ENCODE data around the gene NUP133.
"Not testable (repeated sequence)": the region's sequence is repeated elsewhere in the genome, so short reads cannot be mapped to it uniquely, and the experiment has no call there.

NUP133 gene

DNA sequence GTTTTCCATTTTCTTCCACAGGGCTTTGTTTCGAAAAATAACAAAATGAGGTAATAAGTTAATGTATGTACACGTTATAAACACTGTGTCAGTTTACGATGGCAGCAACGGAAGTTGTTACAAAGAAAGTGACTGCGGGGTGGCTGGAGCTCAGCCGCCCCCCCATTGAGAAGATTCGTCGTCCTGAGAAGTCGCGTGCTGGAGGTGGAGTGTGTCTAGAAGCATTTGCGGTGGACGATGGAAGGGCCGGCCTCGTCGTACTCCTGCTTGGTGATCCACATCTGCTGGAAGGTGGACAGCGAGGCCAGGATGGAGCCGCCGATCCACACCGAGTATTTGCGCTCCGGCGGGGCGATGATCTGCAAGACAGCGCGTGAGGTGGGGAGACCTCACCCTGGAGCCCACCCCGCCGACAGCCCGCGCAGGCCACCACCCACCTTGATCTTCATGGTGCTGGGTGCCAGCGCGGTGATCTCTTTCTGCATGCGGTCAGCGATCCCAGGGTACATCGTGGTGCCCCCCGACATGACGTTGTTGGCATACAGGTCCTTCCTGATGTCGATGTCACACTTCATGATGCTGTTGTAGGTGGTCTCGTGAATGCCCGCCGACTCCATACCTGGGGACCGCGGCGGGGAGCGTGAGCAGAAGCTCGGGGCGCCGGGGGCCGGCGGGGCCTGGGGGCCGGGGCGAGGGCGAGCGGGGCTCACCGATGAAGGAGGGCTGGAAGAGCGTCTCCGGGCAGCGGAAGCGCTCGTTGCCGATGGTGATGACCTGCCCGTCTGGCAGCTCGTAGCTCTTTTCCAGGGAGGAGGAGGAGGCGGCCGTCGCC is 76.6 kb downstream of the NUP133 start:
- Histone ChIP-seq H3K9me3 (ENCODE audit: insufficient read depth, low read depth, low read length) (no peaks in the 10 kb centered on the region), H3K27ac (ENCODE audit: low read depth, low read length) (no peak overlapping the region), H3K4me3 (ENCODE audit: low read length) (peak overlapping the region; percentile 41; the same call in 1 of the 2 replicates), H3K9ac (ENCODE audit: low read depth, low read length) (no peak overlapping the region), H3K4me1 (ENCODE audit: insufficient read depth, low read length) (peaks cover 6% of the 10 kb centered on the region), H3K27me3 (ENCODE audit: insufficient read depth, low read length) (peaks cover 77% of the 10 kb centered on the region), H3K36me3 (ENCODE audit: insufficient read depth, low read length) (no peaks in the 10 kb centered on the region)
- 91% methylated on average over 65 of the region's 65 CpGs for WGBS

- peaks cover 6% of the 10 kb centered on the region for H3K4me1 ChIP-seq (ENCODE audit: insufficient read depth, low read length)
- H3K4me3 ChIP-seq (ENCODE audit: low read length), result peak overlapping the region; percentile 41
- H3K9me3 ChIP-seq (ENCODE audit: insufficient read depth, low read depth, low read length), result no peaks in the 10 kb centered on the region
- H3K9ac ChIP-seq (ENCODE audit: low read depth, low read length), result no peak overlapping the region
- H3K27me3 ChIP-seq (ENCODE audit: insufficient read depth, low read length), result peaks cover 73% of the 10 kb centered on the region
- H3K27ac ChIP-seq (ENCODE audit: low read depth, low read length), result no peak overlapping the region
- H3K36me3 ChIP-seq (ENCODE audit: insufficient read depth, low read length), result no peaks in the 10 kb centered on the region
- WGBS, result 16% methylated on average over 16 of the region's 16 CpGs
These were observed 77.3 kb downstream of the NUP133 start for GRCh38 chr1:229430761-229431283.

DNA sequence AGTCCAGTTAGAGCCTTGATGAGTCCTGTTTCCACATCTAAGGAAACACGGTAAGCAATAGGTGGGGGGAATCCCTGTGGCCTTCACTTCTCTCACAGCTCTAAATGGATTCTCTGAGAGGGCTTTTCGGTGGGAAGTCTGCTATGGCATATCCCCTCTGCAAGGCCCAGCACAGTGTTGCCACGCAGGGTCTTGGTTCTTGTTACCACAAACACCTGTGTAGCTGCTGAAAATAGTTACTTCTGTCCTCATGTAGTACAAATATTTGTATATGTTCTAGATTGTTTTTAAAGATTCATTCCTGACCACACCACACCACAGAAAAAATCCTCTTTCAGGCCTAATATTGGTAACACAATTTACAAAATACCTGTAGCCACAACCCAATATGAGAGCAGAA is 79.9 kb downstream of the NUP133 start:
- H3K27me3 ChIP-seq (ENCODE audit: insufficient read depth, low read length), result peaks cover 48% of the 10 kb centered on the region
- no peak overlapping the region for H3K4me3 ChIP-seq (ENCODE audit: low read length)
- whole genome bisulfite sequencing, result 86% methylated on average over 3 of the region's 3 CpGs
- no peak overlapping the region for H3K27ac ChIP-seq (ENCODE audit: low read depth, low read length)
- no peak overlapping the region for H3K9ac ChIP-seq (ENCODE audit: low read depth, low read length)
- H3K9me3 ChIP-seq (ENCODE audit: insufficient read depth, low read depth, low read length), result peaks cover 7% of the 10 kb centered on the region
- no peaks in the 10 kb centered on the region for H3K36me3 ChIP-seq (ENCODE audit: insufficient read depth, low read length)
- peaks cover 6% of the 10 kb centered on the region for H3K4me1 ChIP-seq (ENCODE audit: insufficient read depth, low read length)

DNA sequence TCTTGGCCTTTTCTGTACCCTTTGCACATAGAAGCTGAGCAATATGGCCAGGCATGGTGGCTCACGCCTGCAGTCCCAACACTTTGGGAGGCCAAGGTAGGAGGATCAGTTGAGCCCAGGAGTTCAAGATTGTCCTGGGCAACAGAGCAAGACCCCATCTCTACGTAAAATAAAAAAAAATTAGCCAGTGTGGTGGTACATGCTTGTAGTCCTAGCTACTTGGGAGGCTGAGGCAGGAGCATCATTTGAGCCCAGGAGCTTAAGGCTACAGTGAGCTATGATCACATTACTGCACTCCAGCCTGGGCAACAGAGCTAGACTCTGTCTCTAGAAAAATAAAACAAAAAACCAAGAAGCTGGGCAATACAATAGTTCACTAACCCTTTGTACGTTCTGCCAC is 80.6 kb downstream of the NUP133 start:
- Histone ChIP-seq H3K9me3 (ENCODE audit: insufficient read depth, low read depth, low read length) (peaks cover 7% of the 10 kb centered on the region), H3K36me3 (ENCODE audit: insufficient read depth, low read length) (no peaks in the 10 kb centered on the region), H3K27ac (ENCODE audit: low read depth, low read length) (no peak overlapping the region), H3K4me1 (ENCODE audit: insufficient read depth, low read length) (peaks cover 6% of the 10 kb centered on the region), H3K4me3 (ENCODE audit: low read length) (no peak overlapping the region), H3K9ac (ENCODE audit: low read depth, low read length) (no peak overlapping the region), H3K27me3 (ENCODE audit: insufficient read depth, low read length) (peaks cover 41% of the 10 kb centered on the region)
- 90% methylated on average over 3 of the region's 3 CpGs for WGBS

DNA sequence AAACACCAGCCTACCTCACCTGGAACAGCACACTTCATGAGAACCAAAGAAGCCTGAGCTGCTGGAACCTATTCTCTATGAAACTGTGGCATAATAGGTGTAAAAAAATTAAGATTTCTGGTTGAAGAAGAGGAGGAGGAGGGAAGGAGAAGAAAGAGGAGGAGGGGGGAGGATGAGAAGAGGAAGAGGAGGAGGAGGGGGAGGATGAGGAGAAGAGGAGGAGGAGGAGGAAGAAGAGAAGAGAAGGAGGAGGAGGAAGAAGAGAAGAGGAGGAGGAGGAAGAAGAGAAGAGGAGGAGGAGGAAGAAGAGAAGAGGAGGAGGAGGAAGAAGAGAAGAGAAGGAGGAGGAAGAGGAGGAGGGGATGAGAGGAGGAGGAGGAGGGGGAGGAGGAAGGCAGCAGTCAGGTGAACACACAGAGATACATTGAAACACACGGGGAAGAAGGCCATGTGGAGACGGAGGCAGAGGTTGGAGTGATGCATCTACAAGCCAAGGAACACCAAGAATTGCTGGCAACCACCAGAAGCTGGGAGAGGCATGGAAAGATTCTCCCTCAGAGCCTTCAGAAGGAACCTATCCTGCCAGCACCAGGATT is 82.5 kb downstream of the NUP133 start:
- no peaks in the 10 kb centered on the region for H3K4me1 ChIP-seq (ENCODE audit: insufficient read depth, low read length)
- H3K9ac ChIP-seq (ENCODE audit: low read depth, low read length), result no peak overlapping the region
- 81% methylated on average over 2 of the region's 2 CpGs for WGBS

DNA sequence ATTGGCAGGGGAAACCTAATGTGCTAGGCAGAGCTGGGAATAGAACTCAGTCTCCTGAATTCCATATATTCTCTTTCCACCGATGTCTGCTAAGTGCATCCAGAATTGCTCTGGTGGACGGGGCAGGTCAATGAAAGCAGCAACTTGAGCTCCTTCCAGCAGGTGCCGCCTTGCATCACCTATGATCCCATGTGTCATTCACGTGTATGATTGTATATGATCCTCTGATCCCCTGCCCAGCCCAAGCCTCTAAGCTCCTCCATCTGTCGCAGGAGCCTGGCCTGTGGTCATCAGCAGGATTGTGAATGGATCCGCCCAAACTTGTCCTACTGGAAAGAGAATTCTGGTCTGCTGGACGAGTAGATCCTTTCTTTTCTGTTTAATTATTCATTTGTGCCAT is 87.4 kb downstream of the NUP133 start:
- WGBS, result 96% methylated on average over 7 of the region's 7 CpGs
- H3K9ac ChIP-seq (ENCODE audit: low read depth, low read length), result no peak overlapping the region
- H3K4me1 ChIP-seq (ENCODE audit: insufficient read depth, low read length), result no peaks in the 10 kb centered on the region
- H3K27me3 ChIP-seq (ENCODE audit: insufficient read depth, low read length), result no peaks in the 10 kb centered on the region
- no peak overlapping the region for H3K4me3 ChIP-seq (ENCODE audit: low read length)
- H3K9me3 ChIP-seq (ENCODE audit: insufficient read depth, low read depth, low read length), result peaks cover 7% of the 10 kb centered on the region
- no peaks in the 10 kb centered on the region for H3K36me3 ChIP-seq (ENCODE audit: insufficient read depth, low read length)
- no peak overlapping the region for H3K27ac ChIP-seq (ENCODE audit: low read depth, low read length)

More for the DNA sequence above, 82.5 kb downstream of the NUP133 start:
- Histone ChIP-seq H3K27ac (ENCODE audit: low read depth, low read length) (no peak overlapping the region), H3K4me3 (ENCODE audit: low read length) (no peak overlapping the region), H3K36me3 (ENCODE audit: insufficient read depth, low read length) (no peaks in the 10 kb centered on the region), H3K9me3 (ENCODE audit: insufficient read depth, low read depth, low read length) (peaks cover 7% of the 10 kb centered on the region), H3K27me3 (ENCODE audit: insufficient read depth, low read length) (peaks cover 22% of the 10 kb centered on the region)

- no peak overlapping the region for H3K9ac ChIP-seq (ENCODE audit: low read depth, low read length)
- no peak overlapping the region for H3K4me3 ChIP-seq (ENCODE audit: low read length)
- 97% methylated on average over 11 of the region's 11 CpGs for WGBS
- no peaks in the 10 kb centered on the region for H3K36me3 ChIP-seq (ENCODE audit: insufficient read depth, low read length)
- H3K4me1 ChIP-seq (ENCODE audit: insufficient read depth, low read length), result no peaks in the 10 kb centered on the region
- no peaks in the 10 kb centered on the region for H3K27me3 ChIP-seq (ENCODE audit: insufficient read depth, low read length)
- peaks cover 7% of the 10 kb centered on the region for H3K9me3 ChIP-seq (ENCODE audit: insufficient read depth, low read depth, low read length)
- no peak overlapping the region for H3K27ac ChIP-seq (ENCODE audit: low read depth, low read length)
These were observed 87.9 kb downstream of the NUP133 start for GRCh38 chr1:229420224-229420623.

DNA sequence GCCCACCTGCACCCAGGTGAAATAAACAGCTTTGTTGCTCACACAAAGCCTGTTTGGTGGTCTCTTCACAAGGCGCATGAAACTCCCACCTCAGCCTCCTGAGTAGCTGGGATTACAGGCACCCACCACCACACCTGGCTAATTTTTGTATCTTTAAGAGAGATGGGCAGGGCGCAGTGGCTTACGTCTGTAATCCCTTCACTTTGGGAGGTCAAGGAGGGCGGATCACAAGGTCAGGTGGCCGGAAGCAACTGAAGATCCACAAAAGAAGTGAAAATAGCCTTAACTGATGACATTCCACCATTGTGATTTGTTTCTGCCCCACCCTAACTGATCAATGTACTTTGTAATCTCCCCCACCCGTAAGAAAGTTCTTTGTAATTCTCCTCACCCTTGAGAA is 89.6 kb downstream of the NUP133 start:
- H3K27ac ChIP-seq (ENCODE audit: low read depth, low read length); H3K4me3 ChIP-seq (ENCODE audit: low read length); H3K9ac ChIP-seq (ENCODE audit: low read depth, low read length); H3K4me1 ChIP-seq (ENCODE audit: insufficient read depth, low read length); H3K36me3 ChIP-seq (ENCODE audit: insufficient read depth, low read length); H3K27me3 ChIP-seq (ENCODE audit: insufficient read depth, low read length); H3K9me3 ChIP-seq (ENCODE audit: insufficient read depth, low read depth, low read length): not testable (repeated sequence)
- 64% methylated on average over 6 of the region's 6 CpGs for WGBS

GRCh38 chr1:229412810-229413209 is 95.3 kb downstream of the NUP133 start:
- H3K27me3 ChIP-seq (ENCODE audit: insufficient read depth, low read length), result peaks cover 32% of the 10 kb centered on the region
- H3K36me3 ChIP-seq (ENCODE audit: insufficient read depth, low read length); H3K9me3 ChIP-seq (ENCODE audit: insufficient read depth, low read depth, low read length); H3K27ac ChIP-seq (ENCODE audit: low read depth, low read length); H3K4me3 ChIP-seq (ENCODE audit: low read length); H3K9ac ChIP-seq (ENCODE audit: low read depth, low read length): not testable (repeated sequence)
- H3K4me1 ChIP-seq (ENCODE audit: insufficient read depth, low read length), result peaks cover 30% of the 10 kb centered on the region
- 95% methylated on average over 5 of the region's 5 CpGs for WGBS

GRCh38 chr1:229412056-229412455 is 96.1 kb downstream of the NUP133 start:
- 81% methylated on average over 7 of the region's 7 CpGs for WGBS
- Histone ChIP-seq H3K9me3 (ENCODE audit: insufficient read depth, low read depth, low read length) (no peaks in the 10 kb centered on the region), H3K36me3 (ENCODE audit: insufficient read depth, low read length) (no peaks in the 10 kb centered on the region), H3K27me3 (ENCODE audit: insufficient read depth, low read length) (peaks cover 40% of the 10 kb centered on the region), H3K9ac (ENCODE audit: low read depth, low read length) (no peak overlapping the region), H3K4me1 (ENCODE audit: insufficient read depth, low read length) (peaks cover 30% of the 10 kb centered on the region), H3K4me3 (ENCODE audit: low read length) (no peak overlapping the region), H3K27ac (ENCODE audit: low read depth, low read length) (no peak overlapping the region)

DNA sequence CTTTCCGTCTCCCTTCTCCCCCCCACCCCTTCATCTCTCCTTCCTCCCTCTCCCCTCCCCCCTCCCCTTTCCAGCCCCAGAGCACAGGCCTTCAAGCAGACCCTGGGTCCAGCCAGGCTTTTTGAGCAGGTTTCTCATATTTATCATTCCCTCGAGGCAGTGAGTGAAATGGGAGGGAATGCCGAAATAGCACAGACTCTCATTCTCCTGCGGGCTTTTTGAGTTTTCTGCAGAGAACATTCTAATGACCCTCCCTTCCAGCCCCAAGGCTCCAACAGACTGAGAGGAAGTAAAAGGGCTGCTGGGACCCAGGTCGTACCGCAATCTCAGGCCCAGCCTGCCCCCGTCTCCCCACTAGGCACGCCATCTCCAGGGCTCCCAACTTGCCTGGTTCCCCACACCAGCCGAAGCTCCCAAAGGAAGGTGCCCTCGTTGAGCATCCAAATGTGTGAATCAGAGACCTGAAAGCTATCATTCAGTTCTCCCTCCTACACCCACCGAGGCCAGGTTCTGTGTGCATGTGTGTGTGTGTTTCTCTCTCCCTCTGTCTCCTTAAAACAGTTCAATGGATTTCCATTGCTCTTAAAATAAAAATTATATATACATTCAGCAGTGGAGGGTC is 96.6 kb downstream of the NUP133 start:
- H3K27me3 ChIP-seq (ENCODE audit: insufficient read depth, low read length), result peaks cover 45% of the 10 kb centered on the region
- no peak overlapping the region for H3K9ac ChIP-seq (ENCODE audit: low read depth, low read length)
- H3K9me3 ChIP-seq (ENCODE audit: insufficient read depth, low read depth, low read length), result no peaks in the 10 kb centered on the region
- H3K4me1 ChIP-seq (ENCODE audit: insufficient read depth, low read length), result peaks cover 30% of the 10 kb centered on the region
- 53% methylated on average over 10 of the region's 11 CpGs for WGBS
- no peak overlapping the region for H3K27ac ChIP-seq (ENCODE audit: low read depth, low read length)
- H3K4me3 ChIP-seq (ENCODE audit: low read length), result no peak overlapping the region
- H3K36me3 ChIP-seq (ENCODE audit: insufficient read depth, low read length), result no peaks in the 10 kb centered on the region
